ENCODE data around the gene ADAMTS8.

- TF ChIP-seq CTCF (conservative IDR thresholded peaks at IDR 0.05; ENCODE audit: low read depth, low read length) (no peak), EZH2phosphoT487 (IDR thresholded peaks at IDR 0.05; ENCODE audit: borderline replicate concordance, low read length) (no peak)
Observed at GRCh38 chr11:130414107-130415080, 14.0 kb downstream of the ADAMTS8 start.

Measured in PC-3 (cell line).